Tibial nerve (tissue), 4 donors: ENCODE data around the gene ERBB2. TPM values are rescaled to one million over a fixed set of nuclear protein-coding genes. Genes with fewer than 3 reads are reported as not detected.
"Not testable (repeated sequence)": the region's sequence is repeated elsewhere in the genome, so short reads cannot be mapped to it uniquely, and the experiment has no call there.

Source experiments
- DNase-seq, 2 donors: peaks; one replicate each; pipeline ENCODE4 v3.0.0-alpha.2; 2019; ENCODE audit warnings: low spot score in 2 of 2
- H3K27ac ChIP-seq, 4 donors: fragments of 200-600 bp; sonication (generic) in 3 of 4; one replicate each; pipeline ENCODE4 v1.5.1; 2017 to 2019; ENCODE audit warnings: mild to moderate bottlenecking in 1 of 4
- H3K27me3 ChIP-seq, 2 donors: fragments of 200-600 bp; sonication (generic) in 1 of 2; one replicate each; pipeline versions ENCODE4 v1.5.1 to v1.6.0; 2017 to 2019
- H3K36me3 ChIP-seq, 3 donors: fragments of 200-600 bp; sonication (generic); one replicate each; pipeline ENCODE4 v1.5.1; 2018 to 2019
- H3K4me1 ChIP-seq, 4 donors: fragments of 200-600 bp; sonication (generic) in 3 of 4; one replicate each; pipeline ENCODE4 v1.5.1; 2017 to 2019
- H3K4me3 ChIP-seq, 4 donors: fragments of 200-600 bp; sonication (generic) in 3 of 4; one replicate each; pipeline ENCODE4 v1.5.1; 2017 to 2019; ENCODE audit warnings: mild to moderate bottlenecking in 1 of 4, moderate library complexity in 1 of 4
- H3K9me3 ChIP-seq, 4 donors: fragments of 200-600 bp; sonication (generic) in 3 of 4; one replicate each; pipeline ENCODE4 v1.5.1; 2017 to 2019
- CTCF ChIP-seq, 5 experiments: fragments of 200-600 bp in 3 of 5; fragments of 450-650 bp in 2 of 5; sonication (generic) in 3 of 5; IDR thresholded peaks; one replicate each; pipeline ENCODE4 v1.5.1; 2016 to 2019; ENCODE audit warnings: antibody characterized with exemption in 5 of 5, mild to moderate bottlenecking in 3 of 5, moderate library complexity in 2 of 5
- EP300 ChIP-seq, 2 donors: sonication (generic); formaldehyde crosslinking; IDR thresholded peaks; one replicate each; pipeline ENCODE4 v1.6.1; 2017; ENCODE audit warnings: antibody characterized with exemption in 2 of 2, mild to moderate bottlenecking in 1 of 2
- POLR2A ChIP-seq, 2 donors: fragments of 450-650 bp; IDR thresholded peaks; one replicate each; pipeline ENCODE4 v1.6.1; 2017; ENCODE audit warnings: antibody characterized with exemption in 2 of 2, mild to moderate bottlenecking in 2 of 2, moderate library complexity in 2 of 2
- WGBS, 2 donors: methylation state at CpG; one replicate each; pipeline ENCODE4 v1.1.5; 2018; 5-methylcytosine and 5-hydroxymethylcytosine counted together
- total RNA-seq, 4 donors: library from RNA; depleted of rRNA; stranded (reverse); fragments of >200 nt; gene quantifications; one replicate each; pipeline ENCODE4 v1.1.0, GENCODE V29; 2016

The ERBB2 gene
- total RNA-seq, 4 donors from 2014 or later = 101 to 131 (median 114) TPM

- WGBS, 2 donors = 78 to 84% methylated on average over 6 of the region's 6 CpGs
- DNase-seq = no peak
- no peak for TF ChIP-seq EP300 (IDR thresholded peaks at IDR 0.05)
- Histone ChIP-seq H3K27me3 (no peaks in the 10 kb centered on the region), H3K4me3 (no peak overlapping the region), H3K27ac (no peak overlapping the region), H3K4me1 (no peaks in the 10 kb centered on the region), H3K9me3 (no peaks in the 10 kb centered on the region), H3K36me3 (peaks cover 0 to 100% (median 3%) of the 10 kb centered on the region in 3 donors)
These were observed 17.8 kb downstream of the ERBB2 start for GRCh38 chr17:39717660-39718059.

- Histone ChIP-seq H3K9me3 (no peaks in the 10 kb centered on the region), H3K4me3 (no peak overlapping the region), H3K4me1 (no peaks in the 10 kb centered on the region), H3K27ac (no peak overlapping the region), H3K27me3 (no peaks in the 10 kb centered on the region), H3K36me3 (peaks cover 0 to 98% (median 3%) of the 10 kb centered on the region in 3 donors)
- TF ChIP-seq POLR2A (IDR thresholded peaks at IDR 0.05) (no peak), CTCF (IDR thresholded peaks at IDR 0.05) (no peak), EP300 (IDR thresholded peaks at IDR 0.05) (no peak)
- 86 to 87% methylated on average over 7 of the region's 7 CpGs for WGBS, 2 donors
- no peak for DNase-seq
These were observed 19.9 kb downstream of the ERBB2 start for GRCh38 chr17:39719563-39720355.

GRCh38 chr17:39722104-39722503 is 22.2 kb downstream of the ERBB2 start:
- 86 to 91% methylated on average over 6 of the region's 6 CpGs for whole genome bisulfite sequencing, 2 donors
- Histone ChIP-seq H3K27ac (no peak overlapping the region), H3K27me3 (no peaks in the 10 kb centered on the region), H3K4me1 (no peaks in the 10 kb centered on the region), H3K4me3 (no peak overlapping the region), H3K9me3 (no peaks in the 10 kb centered on the region), H3K36me3 (peaks cover 0 to 98% (median 0%) of the 10 kb centered on the region in 3 donors)
- TF ChIP-seq POLR2A (IDR thresholded peaks at IDR 0.05) = no peak
- no peak for TF ChIP-seq EP300 (IDR thresholded peaks at IDR 0.05)
- no peak for TF ChIP-seq CTCF (IDR thresholded peaks at IDR 0.05)
- DNase-seq = no peak

GRCh38 chr17:39722965-39723848 is 23.3 kb downstream of the ERBB2 start:
- H3K27me3 ChIP-seq = no peaks in the 10 kb centered on the region
- H3K4me3 ChIP-seq = no peak overlapping the region
- TF ChIP-seq POLR2A (IDR thresholded peaks at IDR 0.05) (no peak), EP300 (IDR thresholded peaks at IDR 0.05) (no peak), CTCF (IDR thresholded peaks at IDR 0.05) (no peak)
- H3K36me3 ChIP-seq = peaks cover 0 to 98% (median 0%) of the 10 kb centered on the region in 3 donors
- 77 to 81% methylated on average over 30 to 34 of the region's 34 CpGs for WGBS, 2 donors
- H3K4me1 ChIP-seq = peaks cover 0 to 9% (median 0%) of the 10 kb centered on the region in 4 donors
- H3K9me3 ChIP-seq = no peaks in the 10 kb centered on the region
- no peak for DNase-seq
- H3K27ac ChIP-seq = no peak overlapping the region

- Histone ChIP-seq H3K27me3 (no peaks in the 10 kb centered on the region), H3K4me1 (peaks cover 0 to 20% (median 6%) of the 10 kb centered on the region in 4 donors), H3K27ac (no peak overlapping the region), H3K9me3 (no peaks in the 10 kb centered on the region), H3K36me3 (peaks cover 0 to 95% (median 0%) of the 10 kb centered on the region in 3 donors), H3K4me3 (no peak overlapping the region)
- no peak for DNase-seq
- WGBS, 2 donors = 93 to 96% methylated on average over 12 of the region's 13 CpGs
- TF ChIP-seq POLR2A (IDR thresholded peaks at IDR 0.05) (no peak), EP300 (IDR thresholded peaks at IDR 0.05) (no peak), CTCF (IDR thresholded peaks at IDR 0.05) (no peak)
These were observed 24.9 kb downstream of the ERBB2 start for GRCh38 chr17:39724731-39725130.

- not testable (repeated sequence) for H3K9me3 ChIP-seq, H3K27ac ChIP-seq, H3K4me3 ChIP-seq, H3K27me3 ChIP-seq, DNase-seq
- peaks cover 0 to 83% (median 0%) of the 10 kb centered on the region in 3 donors for H3K36me3 ChIP-seq
- H3K4me1 ChIP-seq = peaks cover 0 to 24% (median 8%) of the 10 kb centered on the region in 4 donors
- WGBS, 2 donors = 86 to 100% methylated on average over 1 of the region's 1 CpG
These were observed 26.1 kb downstream of the ERBB2 start for GRCh38 chr17:39725923-39726322.
